Pulmonary artery endothelial cell (primary cell): ENCODE data around the gene TCF12. TPM values are rescaled to one million over a fixed set of nuclear protein-coding genes. Genes with fewer than 3 reads are reported as not detected.

ENCODE experiments used
- DNase-seq: peaks from one replicate; pipeline ENCODE4 v3.0.0-alpha.2; 2011; ENCODE audit warnings: low read depth, low spot score
- total RNA-seq: library from RNA; depleted of rRNA; stranded (reverse); fragments of >200 nt; gene quantifications from 2 replicates; pipeline ENCODE4 v1.2.3, GENCODE V29; 2014

The TCF12 gene
- total RNA-seq, 1 donor from 2014 or later, result 62.6 TPM

DNA sequence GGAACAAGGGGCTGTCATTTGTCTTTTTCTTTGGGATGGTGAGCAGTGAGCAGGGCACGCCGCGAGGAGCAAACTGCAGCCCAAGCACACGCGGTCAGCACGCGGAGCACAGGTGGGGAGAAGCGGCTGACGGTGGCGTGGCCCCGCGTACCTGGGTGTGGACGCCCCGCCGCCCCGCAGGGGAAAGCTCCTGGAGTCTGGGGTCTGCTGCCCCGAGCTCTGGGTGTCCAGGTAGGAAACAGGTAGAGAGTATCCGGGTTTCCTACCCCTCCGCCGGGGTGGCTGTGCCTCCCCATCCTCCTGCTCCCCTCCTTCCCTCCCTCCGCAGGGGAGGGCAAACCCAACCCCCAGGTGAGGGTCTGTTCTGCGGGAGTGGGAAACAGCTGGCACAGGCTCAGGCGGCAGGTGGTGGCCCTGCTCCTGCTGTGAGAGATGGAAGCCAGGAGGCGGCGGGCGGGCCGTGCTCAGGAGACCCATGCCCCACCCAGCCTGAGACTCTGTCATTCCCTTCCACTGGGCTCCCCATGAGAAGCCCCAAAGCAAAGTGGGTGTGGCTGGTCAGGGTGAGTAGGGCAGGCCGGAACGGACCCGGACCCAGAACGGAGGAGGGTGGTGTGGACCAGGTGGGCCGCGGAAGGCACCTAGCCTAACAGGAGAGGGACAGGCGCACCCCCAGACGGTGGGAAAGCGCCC lies 400.9 kb downstream of the TCF12 start:
- DNase-seq, result no peak

GRCh38 chr15:57319919-57320560 lies 401.6 kb downstream of the TCF12 start:
- no peak for DNase-seq

GRCh38 chr15:57320631-57321220 lies 402.3 kb downstream of the TCF12 start:
- DNase-seq, result peak; percentile 68

GRCh38 chr15:57321485-57321884 lies 403.0 kb downstream of the TCF12 start:
- no peak for DNase-seq

- DNase-seq, result peak; percentile 57
Observed at GRCh38 chr15:57321973-57322601, 403.6 kb downstream of the TCF12 start.

DNA sequence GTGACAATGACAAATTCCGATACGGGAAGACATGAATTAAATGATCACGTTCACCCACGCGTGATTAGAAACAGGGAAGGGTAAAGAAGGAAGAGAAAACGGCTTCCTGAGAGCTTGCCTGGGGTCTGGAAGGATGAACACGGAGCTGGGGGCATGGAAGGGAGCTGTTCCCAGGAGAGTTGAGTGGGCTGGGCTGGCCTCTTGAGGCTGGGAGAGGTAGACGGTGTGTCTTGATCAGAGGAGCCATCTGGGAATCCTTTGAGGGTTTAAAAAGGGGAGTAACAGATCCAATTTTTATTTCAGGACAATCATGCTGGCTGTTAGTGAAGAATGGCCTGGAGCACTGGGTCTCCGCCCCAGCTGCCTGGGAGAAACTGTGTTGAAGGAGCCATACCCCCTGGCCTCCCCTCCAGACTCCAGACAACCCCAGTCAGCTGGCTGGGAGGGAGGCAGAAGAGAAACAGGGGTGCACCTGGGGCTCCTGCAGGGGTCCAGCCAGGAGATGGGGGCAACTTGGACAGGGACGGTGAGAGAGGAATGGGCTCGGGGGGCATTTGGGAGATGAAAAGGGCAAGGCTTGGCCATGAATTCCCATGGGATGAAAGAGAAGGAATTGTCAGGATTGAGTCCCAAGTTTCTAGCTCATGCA lies 404.3 kb downstream of the TCF12 start:
- DNase-seq, result no peak

DNA sequence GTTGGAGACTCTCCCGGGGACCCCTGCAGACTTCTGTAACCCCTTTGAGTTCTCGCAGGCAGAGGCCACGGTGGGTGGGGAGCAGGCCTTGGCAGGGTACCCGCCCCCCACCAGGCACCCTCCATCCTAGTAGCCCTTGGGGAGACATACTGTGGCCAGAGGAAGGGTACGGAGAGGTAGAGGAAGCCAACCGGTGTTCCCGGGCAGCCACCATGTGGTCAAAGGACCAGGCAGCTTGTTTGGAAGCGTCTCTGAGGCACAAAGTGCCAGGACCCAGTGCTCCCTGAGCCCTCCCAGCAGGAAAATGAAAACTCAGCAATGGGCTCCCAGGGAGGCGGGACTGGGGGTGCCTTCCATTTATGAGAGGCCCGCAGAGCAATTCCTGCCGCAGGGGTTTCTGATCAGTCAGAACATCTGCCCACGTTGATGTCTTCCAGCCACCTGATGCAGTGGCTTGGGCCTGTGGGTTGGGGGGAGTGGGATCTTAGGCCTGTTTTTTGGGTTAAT lies 404.9 kb downstream of the TCF12 start:
- DNase-seq, result no peak

DNA sequence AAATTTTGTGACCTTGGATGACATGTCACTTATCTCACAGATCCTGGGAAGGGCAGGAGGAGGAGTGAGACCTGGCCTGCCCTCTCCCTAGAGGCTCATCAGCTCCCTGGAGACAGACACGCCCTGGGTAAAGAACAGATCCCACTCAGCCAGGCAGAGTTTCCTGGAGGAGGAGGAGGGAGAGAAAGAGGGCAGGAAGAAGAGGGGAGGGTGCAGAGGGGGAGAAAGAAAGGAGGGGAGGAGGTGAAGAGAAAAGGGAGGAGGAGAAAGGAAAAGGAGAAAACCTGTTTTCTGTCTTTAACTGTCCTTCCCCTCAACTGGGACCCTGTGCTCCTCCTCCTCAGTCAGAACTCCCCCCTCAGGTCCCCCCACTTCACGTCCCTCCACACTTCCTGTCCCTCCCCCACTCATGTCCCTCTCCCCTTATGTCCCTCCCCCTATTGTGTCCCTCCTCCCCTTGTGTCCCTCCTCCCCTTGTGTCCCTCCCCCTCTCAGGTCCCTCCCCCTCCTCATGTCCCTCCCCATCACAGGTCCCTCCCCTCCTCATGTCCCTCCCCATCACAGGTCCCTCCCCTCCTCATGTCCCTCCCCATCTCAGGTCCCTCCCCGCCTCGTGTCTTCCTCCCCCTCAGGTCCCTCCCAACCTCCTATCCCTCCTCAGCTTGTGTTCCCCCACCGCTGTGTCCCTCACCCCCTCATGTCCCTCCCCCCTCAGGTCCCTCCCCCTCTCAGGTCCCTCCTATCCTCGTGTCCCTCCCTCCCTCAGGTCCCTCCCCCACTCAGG lies 405.6 kb downstream of the TCF12 start:
- no peak for DNase-seq

DNA sequence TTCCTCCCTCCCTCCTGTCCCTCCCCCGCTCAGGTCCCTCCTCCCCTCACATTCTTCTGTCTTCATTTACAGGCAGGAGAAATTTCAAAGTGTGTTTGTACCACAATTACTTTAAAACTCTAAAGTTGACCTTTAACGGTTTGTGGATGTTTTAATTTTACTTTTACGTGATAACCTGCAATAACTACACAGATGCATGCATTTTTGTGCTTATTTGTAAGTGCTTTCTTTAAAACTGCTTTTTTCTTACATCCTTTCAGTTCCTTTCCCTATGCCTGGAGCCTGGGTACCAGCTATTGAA lies 406.1 kb downstream of the TCF12 start:
- DNase-seq, result no peak

GRCh38 chr15:57324944-57325679 lies 406.7 kb downstream of the TCF12 start:
- DNase-seq, result no peak

GRCh38 chr15:57326196-57326595 lies 407.8 kb downstream of the TCF12 start:
- no peak for DNase-seq

GRCh38 chr15:57327985-57328471 lies 409.6 kb downstream of the TCF12 start:
- no peak for DNase-seq

GRCh38 chr15:57328479-57328878 lies 410.0 kb downstream of the TCF12 start:
- DNase-seq, result no peak

DNA sequence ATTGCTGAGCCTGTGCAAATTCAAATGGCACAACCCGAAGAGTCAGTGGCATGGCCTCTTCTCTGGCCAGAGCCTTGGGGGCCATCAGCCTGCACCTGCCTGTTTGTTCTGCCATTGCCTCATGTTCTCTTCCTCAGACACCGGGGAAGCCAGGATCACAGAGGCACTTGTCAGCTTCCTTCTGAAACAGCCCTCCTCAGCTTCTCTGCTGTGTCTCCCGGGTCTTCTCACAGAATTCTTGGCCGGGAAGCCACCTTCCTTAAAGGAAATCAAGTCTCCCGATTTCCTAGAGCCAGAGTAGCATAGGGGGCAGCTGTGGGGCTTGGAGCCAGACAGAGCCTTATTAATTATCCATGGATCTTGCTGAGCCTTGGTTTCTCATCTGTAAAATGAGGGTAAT lies 410.5 kb downstream of the TCF12 start:
- no peak for DNase-seq

GRCh38 chr15:57329582-57330367 lies 411.3 kb downstream of the TCF12 start:
- DNase-seq, result no peak

DNA sequence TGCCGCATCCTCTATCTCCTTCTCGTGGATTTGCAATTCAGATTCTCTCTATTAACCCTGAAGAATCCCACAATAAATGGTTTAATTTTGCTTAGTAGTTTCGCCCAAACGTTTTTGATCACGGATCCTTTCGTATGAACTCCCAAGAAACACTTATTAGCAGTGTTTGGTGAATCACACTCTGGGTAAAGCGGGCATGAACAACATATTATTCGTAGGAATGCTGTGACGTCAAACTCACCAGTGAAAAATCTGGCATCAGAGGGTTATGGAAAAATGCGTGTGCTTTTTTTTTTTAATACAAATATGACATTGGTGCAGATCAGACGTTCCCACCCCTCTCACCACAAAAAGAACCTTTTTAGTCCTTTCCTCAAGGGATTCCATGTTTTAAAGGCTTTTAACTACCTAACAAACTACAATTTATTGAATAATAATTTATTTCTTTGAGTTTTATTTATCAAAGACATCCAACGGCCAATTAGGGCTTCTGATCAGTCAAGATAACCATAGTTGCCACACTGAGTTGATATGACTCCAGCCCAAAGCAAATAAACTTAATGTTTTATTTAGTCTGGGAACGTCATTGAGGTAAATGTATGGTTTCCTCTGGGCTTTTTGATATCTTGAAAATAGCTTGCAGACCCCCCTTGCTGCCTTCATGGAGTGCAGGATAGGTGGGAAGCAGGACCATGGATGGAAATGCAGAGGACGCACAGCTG lies 412.3 kb downstream of the TCF12 start:
- no peak for DNase-seq

DNA sequence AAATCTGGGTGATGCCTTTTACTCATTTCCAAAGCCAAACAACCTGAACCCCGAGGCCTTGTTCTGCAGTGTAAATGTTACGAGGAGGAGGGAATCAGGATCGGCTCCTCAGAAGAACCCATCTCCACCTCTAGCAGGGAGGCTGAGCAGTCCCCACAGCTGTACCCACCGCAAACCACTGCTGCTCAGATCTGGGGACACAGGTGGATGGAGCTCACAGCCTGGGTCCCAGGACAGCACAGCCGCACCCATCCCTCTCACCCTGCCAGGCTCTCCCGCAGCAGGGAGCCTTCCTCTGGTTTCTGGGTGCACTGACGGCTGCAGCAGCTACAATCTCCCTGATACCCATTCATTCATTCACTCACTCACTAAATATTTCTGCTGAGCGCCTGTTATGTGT lies 413.9 kb downstream of the TCF12 start:
- DNase-seq, result no peak

GRCh38 chr15:57333487-57333886 lies 415.0 kb downstream of the TCF12 start:
- no peak for DNase-seq

DNA sequence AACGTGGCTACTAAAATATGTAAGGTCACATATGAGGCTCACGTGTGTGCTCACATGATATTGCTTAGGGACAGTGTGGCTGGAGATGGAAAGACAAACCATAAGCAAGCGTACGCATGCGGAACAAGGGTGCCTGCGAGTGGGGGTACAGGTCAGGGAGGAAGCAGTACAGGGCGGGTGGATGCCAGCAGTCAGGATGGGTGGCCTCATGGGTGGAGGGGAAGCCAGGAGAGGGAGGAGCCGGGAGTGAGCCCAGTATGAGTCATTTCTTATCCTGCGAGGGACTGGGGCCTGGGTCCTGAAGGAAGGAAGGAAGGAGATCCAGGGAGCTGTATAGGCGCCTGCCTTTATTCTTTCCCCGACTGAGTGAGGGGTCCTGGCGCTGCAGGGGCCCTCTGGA lies 415.8 kb downstream of the TCF12 start:
- peak; percentile 37 for DNase-seq
